Fibroblast of lung (primary cell): ENCODE results near the gene CST3. TPM values are rescaled to one million over a fixed set of nuclear protein-coding genes. Genes with fewer than 3 reads are reported as not detected.

Experiments
- DNase-seq, 2 donors: peaks; one replicate each; pipeline versions ENCODE4 v3.0.0 to v3.0.0-alpha.2; 2010; ENCODE audit warnings: low read depth in 2 of 2
- H2AFZ ChIP-seq: 2 replicates; pipeline ENCODE4 v1.5.1; 2012; ENCODE audit warnings: low read length, control low read depth, inconsistent platforms
- H3K27ac ChIP-seq: 2 replicates; pipeline ENCODE4 v1.5.1; 2011; ENCODE audit warnings: low read length, control low read depth; ENCODE audit not compliant: insufficient read depth
- H3K27me3 ChIP-seq: 2 replicates; pipeline ENCODE4 v1.5.1; 2011; ENCODE audit warnings: mild to moderate bottlenecking, low read length; ENCODE audit not compliant: control insufficient read depth, insufficient read depth
- H3K36me3 ChIP-seq: 2 replicates; pipeline ENCODE4 v1.5.1; 2011; ENCODE audit warnings: low read length; ENCODE audit not compliant: control insufficient read depth, insufficient read depth
- H3K4me1 ChIP-seq: 2 replicates; pipeline ENCODE4 v1.5.1; 2011; ENCODE audit warnings: low read length; ENCODE audit not compliant: control insufficient read depth, insufficient read depth; ENCODE audit errors: extremely low read depth
- H3K4me2 ChIP-seq: 2 replicates; pipeline ENCODE4 v1.5.1; 2011; ENCODE audit warnings: low read length, control low read depth; ENCODE audit not compliant: insufficient read depth; ENCODE audit errors: extremely low read depth
- H3K4me3 ChIP-seq, 4 experiments: fragments of 200-600 bp in 1 of 4; sonication (generic) in 1 of 4; replicated peaks in 1 of 4; 2 replicates each; pipeline ENCODE4 v1.5.1; 2011 to 2016; ENCODE audit warnings: low read length in 4 of 4, low read depth in 3 of 4, mild to moderate bottlenecking in 3 of 4, control low read depth in 2 of 4, inconsistent platforms in 1 of 4, mixed read lengths in 1 of 4; ENCODE audit not compliant: insufficient read depth in 1 of 4; ENCODE audit errors: control extremely low read depth in 1 of 4
- H3K79me2 ChIP-seq: 2 replicates; pipeline ENCODE4 v1.5.1; 2012; ENCODE audit warnings: mild to moderate bottlenecking, low read length, inconsistent platforms; ENCODE audit not compliant: control insufficient read depth, insufficient read depth
- H3K9ac ChIP-seq: 2 replicates; pipeline ENCODE4 v1.5.1; 2011; ENCODE audit warnings: mild to moderate bottlenecking, low read length, control low read depth; ENCODE audit not compliant: insufficient read depth
- H3K9me3 ChIP-seq: 2 replicates; pipeline ENCODE4 v1.5.1; 2012; ENCODE audit warnings: low read depth, low read length; ENCODE audit not compliant: control insufficient read depth, insufficient read depth
- H4K20me1 ChIP-seq: 2 replicates; pipeline ENCODE4 v1.5.1; 2011; ENCODE audit warnings: low read length; ENCODE audit not compliant: control insufficient read depth, insufficient read depth; ENCODE audit errors: extremely low read depth
- EZH2 ChIP-seq: IDR thresholded peaks from 2 replicates; pipeline ENCODE4 v1.5.1; 2012; ENCODE audit warnings: low read length, control low read depth, mild to moderate bottlenecking; ENCODE audit errors: missing control alignments
- polyA plus RNA-seq, 2 donors: library from polyadenylated mRNA; depleted of rRNA in 1 of 2; stranded (reverse) in 1 of 2; unstranded in 1 of 2; fragments of >200 nt; gene quantifications; 2 replicates each; pipeline ENCODE4 v1.2.1, GENCODE V29; 2011 to 2012; ENCODE audit warnings: missing spikeins in 1 of 2
- total RNA-seq: library from RNA; depleted of rRNA; stranded (reverse); fragments of >200 nt; gene quantifications from 2 replicates; pipeline ENCODE4 v1.2.1, GENCODE V29; 2014
- TF ChIP-seq, protein P1 (sequence below), 2 donors: IDR thresholded peaks in 1 of 2; conservative IDR thresholded peaks in 1 of 2; 1 replicate in 1 of 2; 2 replicates in 1 of 2; pipeline ENCODE4 v1.5.1; 2011 to 2012; ENCODE audit warnings: low read length in 2 of 2, control low read depth in 1 of 2, inconsistent platforms in 1 of 2, low read depth in 1 of 2, mild to moderate bottlenecking in 1 of 2

Gene CST3
- total and polyA plus RNA-seq, 2 donors (not counting 1 experiment from before 2014, with no cell fraction given): 136 to 162 TPM

DNA sequence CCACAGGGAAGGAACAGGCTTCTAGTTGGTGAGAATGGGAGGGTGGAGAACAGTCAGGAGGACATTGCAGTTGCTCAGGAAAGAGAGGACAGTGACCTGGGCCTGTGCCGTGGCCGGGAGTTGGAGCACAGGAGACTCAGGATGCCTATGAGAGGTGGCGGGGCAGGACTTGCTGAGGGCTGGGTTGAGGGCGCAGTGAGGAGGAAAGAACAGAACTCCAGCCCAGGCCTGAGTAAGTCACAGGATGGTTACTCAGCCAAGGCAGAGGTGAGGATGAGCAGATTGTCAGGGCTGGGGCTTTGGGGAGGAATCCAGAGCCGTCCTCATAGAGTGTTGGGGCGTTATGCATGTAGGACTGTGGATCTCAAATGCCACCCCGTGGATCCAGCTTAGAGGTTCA lies 29.9 kb upstream of the CST3 start:
- Histone ChIP-seq H3K9ac (no peak overlapping the region), H3K27ac (no peak overlapping the region), H3K4me3 (no peak overlapping the region), H3K4me1 (no peaks in the 10 kb centered on the region), H3K79me2 (no peaks in the 10 kb centered on the region), H4K20me1 (no peaks in the 10 kb centered on the region), H3K36me3 (no peaks in the 10 kb centered on the region), H2AFZ (no peak overlapping the region), H3K4me2 (no peak overlapping the region), H3K9me3 (no peaks in the 10 kb centered on the region), H3K27me3 (peaks cover 6% of the 10 kb centered on the region)
- no peak for DNase-seq
- no peak for TF ChIP-seq EZH2
- TF ChIP-seq, protein P1, sequence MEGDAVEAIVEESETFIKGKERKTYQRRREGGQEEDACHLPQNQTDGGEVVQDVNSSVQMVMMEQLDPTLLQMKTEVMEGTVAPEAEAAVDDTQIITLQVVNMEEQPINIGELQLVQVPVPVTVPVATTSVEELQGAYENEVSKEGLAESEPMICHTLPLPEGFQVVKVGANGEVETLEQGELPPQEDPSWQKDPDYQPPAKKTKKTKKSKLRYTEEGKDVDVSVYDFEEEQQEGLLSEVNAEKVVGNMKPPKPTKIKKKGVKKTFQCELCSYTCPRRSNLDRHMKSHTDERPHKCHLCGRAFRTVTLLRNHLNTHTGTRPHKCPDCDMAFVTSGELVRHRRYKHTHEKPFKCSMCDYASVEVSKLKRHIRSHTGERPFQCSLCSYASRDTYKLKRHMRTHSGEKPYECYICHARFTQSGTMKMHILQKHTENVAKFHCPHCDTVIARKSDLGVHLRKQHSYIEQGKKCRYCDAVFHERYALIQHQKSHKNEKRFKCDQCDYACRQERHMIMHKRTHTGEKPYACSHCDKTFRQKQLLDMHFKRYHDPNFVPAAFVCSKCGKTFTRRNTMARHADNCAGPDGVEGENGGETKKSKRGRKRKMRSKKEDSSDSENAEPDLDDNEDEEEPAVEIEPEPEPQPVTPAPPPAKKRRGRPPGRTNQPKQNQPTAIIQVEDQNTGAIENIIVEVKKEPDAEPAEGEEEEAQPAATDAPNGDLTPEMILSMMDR (conservative IDR thresholded peaks at IDR 0.05 in 1 of 2, IDR thresholded peaks at IDR 0.05 in 1 of 2; ENCODE audit: low read depth in 1 of 2, low read length in 2 of 2): no peak

DNA sequence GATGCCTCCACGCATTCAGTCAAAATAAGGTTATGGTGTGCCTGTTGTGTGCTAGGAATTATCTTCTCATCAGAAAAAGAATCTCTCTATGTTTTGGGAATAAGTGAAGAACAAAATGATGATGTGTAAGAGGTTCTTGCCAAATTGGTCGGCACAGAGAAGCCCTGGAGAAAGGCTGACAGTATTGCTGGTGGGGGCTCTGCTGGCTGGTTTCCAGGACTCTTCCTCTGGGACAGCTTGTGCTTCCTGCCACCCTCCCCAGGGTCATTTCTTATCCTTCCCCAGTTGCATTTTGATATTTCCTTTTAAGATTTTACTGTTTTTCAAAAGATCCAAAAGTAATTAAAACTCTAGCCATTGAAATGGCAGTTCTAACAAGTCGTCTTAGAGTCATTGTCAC lies 28.9 kb upstream of the CST3 start:
- H3K4me3 ChIP-seq: no peak overlapping the region
- H4K20me1 ChIP-seq: no peaks in the 10 kb centered on the region
- no peaks in the 10 kb centered on the region for H3K9me3 ChIP-seq
- no peaks in the 10 kb centered on the region for H3K36me3 ChIP-seq
- TF ChIP-seq EZH2: no peak
- TF ChIP-seq, protein P1 (conservative IDR thresholded peaks at IDR 0.05 in 1 of 2, IDR thresholded peaks at IDR 0.05 in 1 of 2; ENCODE audit: low read depth in 1 of 2, low read length in 2 of 2): no peak
- no peak overlapping the region for H2AFZ ChIP-seq
- no peaks in the 10 kb centered on the region for H3K4me1 ChIP-seq
- H3K79me2 ChIP-seq: no peaks in the 10 kb centered on the region
- no peak overlapping the region for H3K4me2 ChIP-seq
- DNase-seq: no peak
- no peak overlapping the region for H3K27ac ChIP-seq
- no peak overlapping the region for H3K9ac ChIP-seq
- H3K27me3 ChIP-seq: peaks cover 5% of the 10 kb centered on the region

DNA sequence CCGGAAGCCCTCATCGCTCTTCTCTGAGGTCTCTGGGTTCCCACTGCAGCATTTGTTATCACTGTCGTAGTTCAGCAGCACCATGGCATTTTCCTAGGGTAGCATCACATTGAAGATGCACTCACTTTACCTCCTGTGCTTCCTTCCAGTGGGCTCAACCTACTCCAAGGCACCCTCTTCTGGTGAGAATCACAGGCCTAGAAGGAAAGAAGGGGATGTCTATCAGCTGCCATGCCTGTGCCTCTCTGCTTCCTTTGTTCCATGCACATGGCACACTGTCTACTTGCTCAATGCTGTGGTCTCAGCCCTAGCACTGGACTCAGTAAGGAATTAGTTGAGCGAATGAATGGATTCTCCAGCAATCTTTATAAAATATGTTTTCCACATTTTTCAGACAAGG lies 28.4 kb upstream of the CST3 start:
- H3K4me2 ChIP-seq: no peak overlapping the region
- H3K4me1 ChIP-seq: no peaks in the 10 kb centered on the region
- H3K9me3 ChIP-seq: no peaks in the 10 kb centered on the region
- H3K4me3 ChIP-seq: no peak overlapping the region
- H3K79me2 ChIP-seq: no peaks in the 10 kb centered on the region
- TF ChIP-seq EZH2: no peak
- TF ChIP-seq, protein P1 (conservative IDR thresholded peaks at IDR 0.05 in 1 of 2, IDR thresholded peaks at IDR 0.05 in 1 of 2; ENCODE audit: low read depth in 1 of 2, low read length in 2 of 2): peak in 1 of 2 donors; percentile 51
- no peak overlapping the region for H2AFZ ChIP-seq
- no peaks in the 10 kb centered on the region for H4K20me1 ChIP-seq
- H3K36me3 ChIP-seq: no peaks in the 10 kb centered on the region
- H3K9ac ChIP-seq: no peak overlapping the region
- H3K27me3 ChIP-seq: peaks cover 4% of the 10 kb centered on the region
- H3K27ac ChIP-seq: no peak overlapping the region
- DNase-seq: peak in 1 of 2 donors; percentile 36
